ENCODE results near the gene TMEM106B.
A peak's percentile ranks its signal among the peaks of the same experiment; 100 is the strongest.
"Not testable (repeated sequence)": the region's sequence is repeated elsewhere in the genome, so short reads cannot be mapped to it uniquely, and the experiment has no call there.

The TMEM106B gene

DNA sequence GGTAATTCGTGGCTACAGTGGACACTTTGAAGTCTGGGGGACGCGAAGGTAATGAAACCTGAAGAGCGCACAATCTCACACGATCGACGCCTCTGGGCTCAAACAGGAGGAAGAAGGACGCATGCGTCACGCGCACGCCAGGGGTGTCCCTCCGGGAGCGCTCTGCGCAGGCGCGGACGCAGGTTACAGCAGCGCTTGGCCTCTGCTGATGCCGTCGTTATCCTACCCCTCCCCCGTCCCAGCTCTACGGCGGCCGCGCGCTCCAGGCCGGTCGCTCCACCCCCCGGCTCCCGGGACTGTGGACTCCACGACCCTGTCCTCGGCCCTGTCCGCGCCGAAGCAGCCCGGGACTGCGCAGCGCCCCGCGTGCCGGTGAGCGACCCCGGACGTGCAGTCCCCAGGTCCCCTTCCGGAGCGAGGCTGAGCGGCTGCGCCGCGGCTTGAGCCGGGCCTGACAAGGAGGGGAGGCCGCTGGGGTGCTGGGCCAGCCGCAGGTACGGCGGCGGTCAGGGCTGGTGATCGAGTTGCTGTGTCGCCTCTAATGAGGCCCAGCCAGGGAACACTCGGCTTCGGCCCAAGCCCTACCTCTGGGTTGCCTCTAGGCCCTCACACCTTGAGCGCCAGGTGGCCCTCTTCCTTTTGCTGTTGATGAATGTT lies at the start of gene TMEM106B:
TMEM106B (plus strand) TSS at position 241 of the 657 bp plus-strand sequence. CDS start 3,517 bp downstream, outside the sequence.
- Mint-ChIP-seq H3K27me3 (no peaks in the 10 kb centered on the region), H3K36me3 (peaks cover 3% of the 10 kb centered on the region), H3K4me3 (peak within 1 kb of the TSS; percentile 98), H3K27ac (peak within 1 kb of the TSS; percentile 99), H3K4me1 (peaks cover 43% of the 10 kb centered on the region), H3K9me3 (no peaks in the 10 kb centered on the region)

DNA sequence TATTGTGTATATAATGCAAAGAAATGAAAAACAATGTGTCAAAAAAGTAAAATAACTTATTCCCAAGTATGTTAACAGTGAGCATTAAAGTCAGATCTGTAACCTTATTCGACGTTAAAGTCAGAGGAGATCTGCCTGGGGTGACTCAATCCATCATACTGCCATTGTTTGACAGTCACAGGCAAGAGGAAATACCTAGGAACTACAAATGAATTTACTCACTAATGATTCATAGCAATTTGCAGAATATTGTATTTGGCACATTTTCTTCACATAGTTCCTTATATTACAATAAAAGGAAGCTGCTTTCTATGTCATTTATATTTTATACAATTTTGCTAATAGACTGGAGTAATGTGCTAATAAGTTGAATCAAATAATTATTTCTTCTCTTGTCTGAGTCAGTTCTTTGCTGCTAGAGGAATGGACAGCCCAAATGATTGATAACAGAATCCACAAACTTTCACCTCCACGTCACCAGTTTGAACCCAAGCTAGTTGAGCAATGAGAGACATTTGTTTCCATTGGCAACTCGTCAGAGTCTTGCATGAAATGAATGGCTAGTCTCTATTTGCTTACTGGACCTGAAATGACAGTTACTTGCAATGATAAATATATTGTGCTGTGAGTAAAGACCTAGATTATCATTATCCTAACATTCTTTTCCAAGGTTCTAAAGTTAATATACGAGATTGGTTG lies 48.5 kb upstream of the TMEM106B start:
- Mint-ChIP-seq H3K27me3 (no peaks in the 10 kb centered on the region), H3K9me3 (peaks cover 13% of the 10 kb centered on the region), H3K4me1 (peaks cover 4% of the 10 kb centered on the region), H3K27ac (no peak overlapping the region), H3K4me3 (no peak overlapping the region), H3K36me3 (peaks cover 3% of the 10 kb centered on the region)

DNA sequence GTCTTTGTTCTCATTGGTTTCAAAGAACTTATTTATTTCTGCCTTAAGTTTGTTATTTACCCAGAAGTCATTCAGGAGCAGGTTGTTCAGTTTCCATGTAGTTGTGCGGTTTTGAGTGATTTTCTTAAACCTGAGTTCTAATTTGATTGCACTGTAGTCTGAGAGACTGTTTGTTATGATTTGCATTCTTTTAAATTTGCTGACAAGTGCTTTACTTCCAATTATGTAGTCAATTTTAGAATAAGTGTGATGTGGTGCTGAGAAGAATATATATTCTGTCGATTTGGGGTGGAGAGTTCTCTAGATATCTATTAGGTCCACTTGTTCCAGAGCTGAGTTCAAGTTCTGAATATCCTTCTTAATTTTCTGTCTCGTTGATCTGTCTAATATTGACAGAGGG lies 43.0 kb upstream of the TMEM106B start:
- H3K36me3 Mint-ChIP-seq: peaks cover 19% of the 10 kb centered on the region
- peaks cover 36% of the 10 kb centered on the region for H3K9me3 Mint-ChIP-seq
- H3K27ac Mint-ChIP-seq, H3K4me3 Mint-ChIP-seq, H3K27me3 Mint-ChIP-seq: not testable (repeated sequence)
- peaks cover 31% of the 10 kb centered on the region for H3K4me1 Mint-ChIP-seq

DNA sequence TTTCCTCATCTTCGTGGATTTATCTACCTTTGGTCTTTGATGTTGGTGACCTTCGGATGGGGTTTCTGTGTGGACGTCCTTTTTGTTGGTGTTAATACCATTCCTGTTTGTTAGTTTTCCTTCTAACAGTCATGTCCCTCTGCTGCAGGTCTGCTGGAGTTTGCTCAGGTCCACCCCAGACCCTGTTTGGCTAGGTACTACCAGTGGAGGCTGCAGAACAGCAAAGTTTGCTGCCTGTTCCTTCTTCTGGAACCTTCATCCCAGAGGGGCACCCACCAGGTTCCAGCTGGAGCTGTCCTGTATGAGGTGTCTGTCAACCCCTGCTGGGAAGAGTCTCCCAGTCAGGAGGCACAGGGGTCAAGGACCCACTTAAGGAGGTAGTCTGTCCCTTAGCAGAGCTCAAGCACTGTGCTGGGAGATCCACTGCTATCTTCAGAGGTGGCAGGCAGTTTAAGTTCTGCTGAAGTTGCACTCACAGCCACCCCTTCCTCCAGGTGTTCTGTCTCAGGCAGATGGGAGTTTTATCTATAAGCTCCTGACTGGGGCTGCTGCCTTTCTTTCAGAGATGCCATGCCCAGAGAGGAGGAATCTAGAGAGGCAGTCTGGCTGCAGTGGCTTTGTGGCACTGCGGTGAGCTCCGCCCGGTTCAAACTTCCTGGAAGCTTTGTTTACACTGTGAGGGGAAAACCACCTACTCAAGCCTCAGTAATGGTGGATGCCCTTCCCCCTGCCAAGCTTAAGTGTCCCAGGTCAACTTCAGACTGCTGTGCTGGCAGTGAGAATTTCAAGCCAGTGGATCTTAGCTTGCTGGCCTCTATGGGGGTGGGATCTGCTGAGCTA lies 40.9 kb upstream of the TMEM106B start:
- Mint-ChIP-seq H3K9me3 (peaks cover 36% of the 10 kb centered on the region), H3K27ac (peak overlapping the region; percentile 41), H3K4me3 (peak overlapping the region; percentile 58), H3K36me3 (peaks cover 19% of the 10 kb centered on the region), H3K4me1 (peaks cover 31% of the 10 kb centered on the region)
- H3K27me3 Mint-ChIP-seq: not testable (repeated sequence)

DNA sequence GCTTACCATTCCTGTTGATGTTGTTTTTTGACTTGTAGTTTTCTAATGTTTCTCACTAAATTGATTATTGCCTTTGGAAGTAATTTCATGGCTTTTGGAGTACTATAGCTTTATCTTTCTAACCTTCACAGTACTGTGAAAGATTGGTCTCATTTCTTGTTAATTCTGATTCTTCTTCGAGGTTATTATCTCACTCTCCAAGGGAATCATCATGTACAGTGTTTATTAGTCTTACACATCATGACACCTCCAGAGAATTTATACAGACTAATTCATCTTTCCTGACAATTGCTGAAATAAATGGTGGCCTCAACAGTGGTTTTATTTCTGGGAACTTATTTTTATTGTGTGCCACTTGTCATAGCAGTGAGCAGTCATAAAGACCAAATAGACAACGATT lies 37.4 kb upstream of the TMEM106B start:
- Mint-ChIP-seq H3K27me3 (no peaks in the 10 kb centered on the region), H3K4me3 (no peak overlapping the region), H3K4me1 (peaks cover 31% of the 10 kb centered on the region), H3K27ac (no peak overlapping the region), H3K36me3 (peaks cover 8% of the 10 kb centered on the region), H3K9me3 (peaks cover 16% of the 10 kb centered on the region)

DNA sequence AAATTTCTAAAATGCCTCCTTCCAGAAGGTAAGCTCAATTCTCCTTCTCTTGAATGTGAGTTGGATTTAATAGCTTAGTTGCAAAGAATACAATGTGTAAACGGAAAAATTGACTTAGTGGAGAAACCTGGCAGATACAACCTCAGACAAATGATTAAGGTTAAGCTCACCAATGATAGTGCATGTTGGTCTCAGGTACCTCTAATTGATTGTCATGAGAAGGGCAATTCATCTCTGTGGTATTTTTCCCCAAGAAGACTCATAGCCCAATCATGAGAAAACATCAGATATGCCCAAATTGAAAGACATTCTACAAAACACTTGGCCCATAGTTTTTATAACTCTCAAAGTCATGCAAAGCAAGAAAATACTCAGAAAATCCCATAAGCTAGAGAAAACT lies 36.2 kb upstream of the TMEM106B start:
- Mint-ChIP-seq H3K9me3 (peaks cover 8% of the 10 kb centered on the region), H3K27me3 (no peaks in the 10 kb centered on the region), H3K4me3 (no peak overlapping the region), H3K27ac (no peak overlapping the region), H3K4me1 (peaks cover 22% of the 10 kb centered on the region), H3K36me3 (no peaks in the 10 kb centered on the region)

DNA sequence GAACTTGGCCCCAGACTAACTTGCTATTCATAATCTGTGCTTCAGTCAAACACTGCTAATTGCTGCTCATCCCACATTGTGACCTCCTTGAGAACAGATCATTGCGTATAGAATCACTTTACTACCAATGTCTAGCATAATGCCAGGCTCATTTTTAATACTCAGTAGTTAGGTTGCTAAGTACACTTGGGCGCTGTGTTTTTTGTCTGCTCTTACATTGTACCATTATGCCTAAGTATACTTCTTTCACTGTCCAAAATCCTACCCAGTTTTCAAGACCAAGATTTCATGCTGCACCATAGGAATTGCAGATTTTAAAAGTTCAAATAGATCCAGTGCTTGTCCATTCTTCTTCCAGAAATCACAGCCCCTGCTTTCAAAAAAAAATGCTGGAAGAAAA lies 32.8 kb upstream of the TMEM106B start:
- no peaks in the 10 kb centered on the region for H3K9me3 Mint-ChIP-seq
- no peaks in the 10 kb centered on the region for H3K27me3 Mint-ChIP-seq
- H3K4me1 Mint-ChIP-seq: no peaks in the 10 kb centered on the region
- H3K36me3 Mint-ChIP-seq: peaks cover 1% of the 10 kb centered on the region
- no peak overlapping the region for H3K27ac Mint-ChIP-seq
- H3K4me3 Mint-ChIP-seq: no peak overlapping the region

DNA sequence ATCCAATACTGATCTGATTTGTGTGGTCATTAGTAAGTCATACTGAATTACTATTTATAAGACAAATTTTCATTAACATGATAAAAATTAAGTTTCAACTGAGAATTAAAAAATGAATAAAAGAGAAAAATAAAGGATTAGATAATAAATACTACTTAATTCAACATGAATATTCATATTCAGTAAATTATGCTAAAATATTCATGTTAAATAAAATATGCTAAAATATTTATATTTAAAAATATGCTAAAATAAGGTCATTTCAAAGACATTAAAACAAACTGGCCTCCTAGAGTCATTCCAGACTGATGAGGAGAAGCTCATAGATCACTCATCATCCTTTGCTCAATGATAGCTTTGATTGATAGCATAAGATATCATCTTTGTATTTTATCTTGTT lies 16.7 kb upstream of the TMEM106B start:
- Mint-ChIP-seq H3K4me1 (no peaks in the 10 kb centered on the region), H3K27ac (no peak overlapping the region), H3K27me3 (no peaks in the 10 kb centered on the region), H3K9me3 (no peaks in the 10 kb centered on the region), H3K36me3 (no peaks in the 10 kb centered on the region), H3K4me3 (no peak overlapping the region)

DNA sequence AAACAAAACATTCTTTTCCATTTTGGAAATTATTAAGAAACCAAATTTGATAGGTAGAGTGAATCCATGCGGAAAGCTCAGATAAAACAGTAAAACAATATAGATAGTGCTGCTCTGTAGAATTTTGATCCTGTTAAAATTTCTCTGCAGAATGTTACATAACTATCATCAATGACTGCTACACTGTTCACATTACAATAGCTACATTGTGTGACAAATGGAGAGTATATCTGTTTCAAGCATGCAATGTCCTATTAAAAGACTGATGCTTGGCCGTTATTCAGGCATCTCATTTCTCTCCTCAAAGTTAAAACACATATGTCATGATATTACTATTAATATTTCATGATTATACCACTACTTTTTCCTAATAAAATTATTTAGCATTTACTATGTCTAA lies 14.7 kb upstream of the TMEM106B start:
- Mint-ChIP-seq H3K4me3 (no peak overlapping the region), H3K27me3 (no peaks in the 10 kb centered on the region), H3K9me3 (no peaks in the 10 kb centered on the region), H3K27ac (no peak overlapping the region), H3K4me1 (no peaks in the 10 kb centered on the region), H3K36me3 (no peaks in the 10 kb centered on the region)

DNA sequence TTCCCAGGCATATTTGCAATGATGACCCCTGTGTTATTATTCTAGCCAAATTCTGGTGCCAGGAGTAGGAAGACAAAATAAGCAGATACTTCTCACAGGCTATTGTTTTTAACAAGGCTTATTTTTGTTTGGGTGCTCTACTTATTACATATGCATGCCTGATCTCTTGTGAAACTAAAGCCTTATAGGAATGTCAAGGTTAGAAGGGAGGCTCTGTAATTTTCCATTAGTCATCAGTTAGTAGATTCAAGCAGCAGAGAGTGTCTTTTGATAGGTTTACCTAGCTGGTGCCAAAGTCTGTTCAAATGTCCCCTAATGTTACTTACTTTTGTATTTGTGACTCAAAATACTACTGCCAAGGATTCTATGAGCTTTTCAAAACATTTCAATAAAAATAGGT lies 11.7 kb upstream of the TMEM106B start:
- no peaks in the 10 kb centered on the region for H3K4me1 Mint-ChIP-seq
- no peak overlapping the region for H3K4me3 Mint-ChIP-seq

DNA sequence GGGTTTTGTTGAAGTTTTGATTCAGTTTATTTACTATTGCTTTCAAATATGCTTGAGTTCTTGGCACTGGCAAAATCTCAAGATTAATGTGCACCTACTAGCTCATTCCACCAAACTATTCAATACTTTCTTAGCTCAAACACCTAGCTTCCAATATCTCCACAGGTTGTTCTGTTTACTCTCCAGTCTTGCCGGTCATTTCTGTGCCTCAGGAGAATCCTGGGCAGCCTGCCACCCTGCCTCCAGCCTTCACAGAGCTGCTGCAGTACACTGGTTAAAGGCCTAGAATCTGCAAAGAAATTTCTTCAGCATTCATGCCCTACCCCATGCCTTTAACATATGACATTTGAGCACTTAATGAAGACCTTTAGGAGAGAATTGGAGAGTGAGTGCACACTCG lies 4.0 kb upstream of the TMEM106B start:
- Mint-ChIP-seq H3K9me3 (no peaks in the 10 kb centered on the region), H3K36me3 (peaks cover 1% of the 10 kb centered on the region), H3K27ac (no peak overlapping the region), H3K4me3 (no peak overlapping the region), H3K4me1 (peaks cover 8% of the 10 kb centered on the region), H3K27me3 (no peaks in the 10 kb centered on the region)

More for the DNA sequence above, 11.7 kb upstream of the TMEM106B start:
- Mint-ChIP-seq H3K27ac (no peak overlapping the region), H3K27me3 (no peaks in the 10 kb centered on the region), H3K36me3 (peaks cover 1% of the 10 kb centered on the region), H3K9me3 (no peaks in the 10 kb centered on the region)

DNA sequence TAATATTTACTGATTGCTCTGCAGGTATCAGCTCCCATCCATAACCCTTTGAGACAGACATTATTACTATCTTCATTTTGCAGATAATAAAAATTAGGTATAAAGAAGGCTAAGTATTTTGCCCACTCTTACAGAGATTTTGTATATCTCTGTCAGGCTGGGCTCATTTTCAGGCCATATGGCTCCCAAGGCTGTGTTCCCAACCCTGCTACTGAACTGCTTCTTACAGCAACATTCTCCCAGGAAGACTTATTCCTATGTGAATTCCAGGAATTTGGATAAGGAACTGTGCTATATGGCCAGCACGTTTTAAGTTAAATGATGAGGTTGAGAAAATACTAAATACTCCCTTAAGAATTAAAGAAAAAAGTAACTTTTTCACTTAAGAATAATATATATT lies 1.9 kb upstream of the TMEM106B start:
- Mint-ChIP-seq H3K36me3 (no peaks in the 10 kb centered on the region), H3K27ac (no peak overlapping the region), H3K27me3 (no peaks in the 10 kb centered on the region), H3K4me3 (no peak overlapping the region), H3K4me1 (peaks cover 26% of the 10 kb centered on the region), H3K9me3 (no peaks in the 10 kb centered on the region)

DNA sequence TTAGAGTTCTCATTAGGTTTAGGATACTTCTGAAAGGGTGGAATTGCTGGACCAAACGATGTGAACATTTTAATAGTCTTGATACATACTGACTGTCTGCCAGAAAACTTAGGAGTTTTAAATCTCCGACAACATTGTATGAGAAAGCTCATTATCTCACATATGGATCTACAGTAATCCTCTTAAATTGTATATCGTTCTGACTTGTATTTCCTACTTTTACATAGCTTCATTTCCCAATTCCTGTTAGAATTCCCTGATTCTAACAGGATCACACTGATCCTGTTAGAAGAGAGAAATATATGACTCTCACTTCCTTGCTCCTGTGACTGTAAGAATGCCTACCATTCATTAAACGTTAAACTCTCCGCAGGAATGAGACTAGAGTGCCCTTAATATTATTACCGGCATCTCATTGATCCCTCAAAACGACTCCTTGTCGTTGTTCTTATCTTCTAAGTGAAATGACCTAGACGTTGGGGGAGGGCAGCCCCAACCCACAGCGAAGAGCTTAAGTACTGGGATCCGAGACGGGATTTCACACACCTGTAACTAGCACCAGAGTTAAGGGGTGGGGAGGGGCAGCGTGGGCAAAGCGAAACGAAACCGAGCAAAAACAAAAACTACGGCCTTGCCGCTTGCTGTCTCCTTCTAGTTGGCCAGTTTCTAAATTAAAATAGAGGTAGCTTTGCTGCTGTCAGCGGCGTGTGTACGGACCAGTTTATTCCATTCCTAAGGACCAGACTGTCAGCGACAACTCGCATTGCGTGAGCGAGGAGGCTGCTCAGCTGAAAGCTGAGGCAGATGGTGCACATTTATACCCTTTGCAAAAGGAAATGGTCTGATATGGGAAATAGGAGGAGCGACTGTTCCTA lies 678 bp upstream of the TMEM106B start:
- Mint-ChIP-seq H3K36me3 (no peaks in the 10 kb centered on the region), H3K9me3 (no peaks in the 10 kb centered on the region), H3K27me3 (no peaks in the 10 kb centered on the region), H3K4me1 (peaks cover 37% of the 10 kb centered on the region), H3K27ac (peak overlapping the region; percentile 93), H3K4me3 (peak overlapping the region; percentile 98)

DNA sequence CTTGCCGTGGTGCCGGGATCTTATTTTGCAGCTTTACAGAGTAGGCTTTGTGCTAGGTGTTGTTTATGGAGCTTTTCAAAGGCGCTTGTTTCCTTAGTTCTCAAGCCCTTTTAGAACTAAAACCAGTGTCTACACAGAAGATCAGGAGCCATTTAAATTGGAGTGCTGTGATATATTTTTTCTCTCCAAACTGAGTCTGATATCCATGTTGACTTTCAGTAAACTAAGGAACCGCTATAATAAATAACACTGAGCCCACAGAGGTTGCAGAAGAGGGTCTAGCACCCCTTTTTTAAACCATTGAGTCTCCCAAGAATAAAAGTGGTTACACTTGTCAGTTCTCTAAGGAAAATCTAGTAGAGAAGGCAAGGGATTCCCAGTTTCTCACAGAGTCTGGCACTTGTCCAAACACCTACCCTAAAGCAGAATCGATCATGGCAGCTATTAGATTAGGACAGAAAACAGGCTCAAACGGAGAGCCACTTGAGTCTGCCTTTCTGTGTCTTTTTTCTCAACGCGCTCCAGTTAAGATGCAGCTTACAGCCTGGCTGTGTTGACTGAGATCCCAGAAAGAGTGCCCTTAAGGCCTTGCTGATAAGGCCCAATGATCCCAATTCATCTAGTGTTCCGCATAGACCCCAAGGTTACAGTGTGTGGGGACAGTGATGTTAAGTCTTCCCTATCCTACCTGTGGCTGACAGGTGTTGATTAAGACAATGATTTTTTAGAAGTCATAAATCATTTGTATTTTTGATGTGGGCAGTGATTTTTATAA lies 804 bp downstream of the TMEM106B start:
- H3K4me1 Mint-ChIP-seq: peaks cover 49% of the 10 kb centered on the region
- H3K9me3 Mint-ChIP-seq: no peaks in the 10 kb centered on the region
- H3K27ac Mint-ChIP-seq: peak overlapping the region; percentile 99
- H3K36me3 Mint-ChIP-seq: peaks cover 9% of the 10 kb centered on the region
- peak overlapping the region; percentile 98 for H3K4me3 Mint-ChIP-seq
- H3K27me3 Mint-ChIP-seq: no peaks in the 10 kb centered on the region
